OCI-M2 (cell line): ENCODE measurements around the gene HYAL4.
"Not testable (repeated sequence)": the region's sequence is repeated elsewhere in the genome, so short reads cannot be mapped to it uniquely, and the experiment has no call there.

Experiments
- DNase-seq: peaks from one replicate; lab custom pipeline; 2025; ENCODE audit not compliant: unreplicated experiment; lab: John Stamatoyannopoulos, UW

Gene HYAL4

GRCh38 chr7:123844712-123845219 is at the start of gene HYAL4:
TSS of gene HYAL4 (plus strand) at chr7:123845169. CDS start at chr7:123868274, 23,105 bp downstream.
- no peak for DNase-seq

- DNase-seq, result no peak
These were observed 49.1 kb upstream of the HYAL4 start for GRCh38 chr7:123795917-123796316.

- DNase-seq, result no peak
These were observed 48.4 kb upstream of the HYAL4 start for GRCh38 chr7:123796568-123796967.

GRCh38 chr7:123797673-123798531 is 47.1 kb upstream of the HYAL4 start:
- DNase-seq, result no peak

GRCh38 chr7:123798532-123799188 is 46.3 kb upstream of the HYAL4 start:
- DNase-seq, result no peak

- no peak for DNase-seq
These were observed 42.7 kb upstream of the HYAL4 start for GRCh38 chr7:123802249-123802648.

- no peak for DNase-seq
These were observed 39.7 kb upstream of the HYAL4 start for GRCh38 chr7:123805287-123805686.

- DNase-seq, result no peak
These were observed 35.5 kb upstream of the HYAL4 start for GRCh38 chr7:123809471-123809870.

- DNase-seq, result no peak
These were observed 33.9 kb upstream of the HYAL4 start for GRCh38 chr7:123811056-123811455.

GRCh38 chr7:123816916-123817315 is 28.1 kb upstream of the HYAL4 start:
- no peak for DNase-seq

- DNase-seq, result no peak
These were observed 26.0 kb upstream of the HYAL4 start for GRCh38 chr7:123819001-123819400.

GRCh38 chr7:123819795-123820194 is 25.2 kb upstream of the HYAL4 start:
- DNase-seq, result not testable (repeated sequence)

GRCh38 chr7:123820864-123821263 is 24.1 kb upstream of the HYAL4 start:
- DNase-seq, result no peak

- no peak for DNase-seq
These were observed 23.6 kb upstream of the HYAL4 start for GRCh38 chr7:123821320-123821719.

GRCh38 chr7:123823898-123824753 is 20.8 kb upstream of the HYAL4 start:
- no peak for DNase-seq

- no peak for DNase-seq
These were observed 20.3 kb upstream of the HYAL4 start for GRCh38 chr7:123824754-123825067.

- DNase-seq, result no peak
These were observed 16.2 kb upstream of the HYAL4 start for GRCh38 chr7:123828805-123829204.

- no peak for DNase-seq
These were observed 8.3 kb upstream of the HYAL4 start for GRCh38 chr7:123836656-123837055.

GRCh38 chr7:123839106-123839505 is 5.9 kb upstream of the HYAL4 start:
- DNase-seq, result not testable (repeated sequence)

GRCh38 chr7:123844142-123844541 is 827 bp upstream of the HYAL4 start:
- DNase-seq, result not testable (repeated sequence)

- DNase-seq, result no peak
These were observed 851 bp downstream of the HYAL4 start for GRCh38 chr7:123845823-123846216.
